Astrocyte of the spinal cord (primary cell): ENCODE data around the gene LBH.
A peak's percentile ranks its signal among the peaks of the same experiment; 100 is the strongest.

Source experiments
- DNase-seq: peaks from one replicate; pipeline ENCODE4 v3.0.0; 2011; ENCODE audit warnings: low read depth, low spot score
- H3K4me3 ChIP-seq: 2 replicates; pipeline ENCODE4 v1.5.1; 2011; ENCODE audit warnings: low read depth, mild to moderate bottlenecking, low read length, moderate library complexity
- in situ Hi-C: cut with HindIII; loops from 2 replicates; pipeline ENCODE4 v1.10.0; 2017; ENCODE audit warnings: low sequenced_read_pairs
- TF ChIP-seq, protein P1 (sequence below): IDR thresholded peaks from 2 replicates; pipeline ENCODE4 v1.5.1; 2012; ENCODE audit warnings: low read depth, mild to moderate bottlenecking, low read length, inconsistent platforms

The LBH gene

DNA sequence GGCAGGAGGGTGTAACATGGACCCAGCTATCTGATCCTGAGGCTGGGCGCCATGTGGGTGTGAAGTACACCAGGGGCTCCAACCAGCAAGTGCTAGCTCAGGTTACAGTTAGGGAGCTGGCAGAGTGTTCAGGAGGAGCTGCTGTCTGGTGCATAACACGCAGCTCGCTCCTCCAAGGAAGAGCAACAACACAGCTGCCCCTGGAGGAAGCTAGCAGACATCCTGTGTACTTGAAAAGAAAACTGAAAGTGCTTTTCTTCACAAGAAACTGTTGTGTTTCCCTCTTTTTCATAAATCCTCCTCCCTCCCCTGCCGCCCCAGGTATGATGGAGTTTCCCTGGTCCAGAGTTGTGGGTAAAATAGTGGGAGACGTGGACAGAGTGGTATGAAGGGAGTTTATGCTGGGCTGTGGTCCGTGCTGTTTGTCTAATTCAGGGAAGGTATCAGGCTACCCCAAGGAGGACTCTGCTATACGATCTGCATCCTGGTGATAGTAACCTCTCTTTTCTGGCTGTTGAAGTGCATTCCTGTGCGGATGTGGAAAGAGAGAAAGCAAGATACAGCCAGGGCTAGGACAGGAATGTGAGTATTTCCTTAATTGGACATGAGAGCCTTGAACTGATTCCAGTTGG is 6.1 kb upstream of the LBH start:
- TF ChIP-seq, protein P1, sequence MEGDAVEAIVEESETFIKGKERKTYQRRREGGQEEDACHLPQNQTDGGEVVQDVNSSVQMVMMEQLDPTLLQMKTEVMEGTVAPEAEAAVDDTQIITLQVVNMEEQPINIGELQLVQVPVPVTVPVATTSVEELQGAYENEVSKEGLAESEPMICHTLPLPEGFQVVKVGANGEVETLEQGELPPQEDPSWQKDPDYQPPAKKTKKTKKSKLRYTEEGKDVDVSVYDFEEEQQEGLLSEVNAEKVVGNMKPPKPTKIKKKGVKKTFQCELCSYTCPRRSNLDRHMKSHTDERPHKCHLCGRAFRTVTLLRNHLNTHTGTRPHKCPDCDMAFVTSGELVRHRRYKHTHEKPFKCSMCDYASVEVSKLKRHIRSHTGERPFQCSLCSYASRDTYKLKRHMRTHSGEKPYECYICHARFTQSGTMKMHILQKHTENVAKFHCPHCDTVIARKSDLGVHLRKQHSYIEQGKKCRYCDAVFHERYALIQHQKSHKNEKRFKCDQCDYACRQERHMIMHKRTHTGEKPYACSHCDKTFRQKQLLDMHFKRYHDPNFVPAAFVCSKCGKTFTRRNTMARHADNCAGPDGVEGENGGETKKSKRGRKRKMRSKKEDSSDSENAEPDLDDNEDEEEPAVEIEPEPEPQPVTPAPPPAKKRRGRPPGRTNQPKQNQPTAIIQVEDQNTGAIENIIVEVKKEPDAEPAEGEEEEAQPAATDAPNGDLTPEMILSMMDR = no peak
- in situ Hi-C loops = no loop called here
- peak overlapping the region; percentile 1 for H3K4me3 ChIP-seq
- DNase-seq = peak; percentile 65

DNA sequence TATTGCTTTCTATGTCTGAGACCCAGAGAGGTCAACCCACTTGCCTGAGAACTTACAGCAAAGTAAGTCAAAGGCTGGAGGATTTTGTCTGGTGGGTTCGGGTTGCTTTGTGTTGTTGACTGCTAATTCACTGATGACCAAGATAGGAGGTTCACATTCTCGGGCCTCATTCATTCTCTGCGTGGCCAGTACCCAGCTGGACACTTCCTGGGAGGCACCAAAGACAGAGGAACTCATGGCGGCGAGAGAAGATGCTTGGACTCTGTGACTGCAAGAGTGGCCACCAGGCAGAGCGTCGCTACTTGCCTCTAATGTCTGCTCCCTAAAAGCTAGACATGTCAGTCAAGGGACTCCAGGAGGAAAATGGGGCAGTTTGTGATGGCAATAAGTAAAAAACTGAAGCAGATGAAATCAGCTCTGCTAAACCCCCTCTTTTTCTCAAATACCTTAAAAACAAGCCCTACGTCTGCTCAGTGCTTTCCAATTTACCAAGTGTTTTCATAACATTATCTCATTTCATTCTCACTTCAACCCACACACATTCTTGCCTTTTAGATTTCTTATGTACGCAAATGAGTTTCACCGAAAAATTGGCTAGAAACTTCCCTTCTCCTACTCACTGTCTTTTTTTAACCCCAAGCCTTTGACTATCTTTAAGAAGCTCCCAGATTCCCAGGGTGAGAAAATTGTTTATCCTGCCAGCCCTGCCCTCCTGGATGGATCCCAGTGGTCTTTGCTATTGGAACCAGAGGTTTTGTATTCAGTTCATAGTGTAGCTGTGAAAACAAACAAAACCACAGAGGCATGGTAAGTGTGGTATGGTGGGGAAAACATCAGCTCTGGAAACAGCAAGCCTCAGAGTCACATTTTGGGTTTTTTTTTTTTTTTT is 4.9 kb upstream of the LBH start:
- in situ Hi-C loops = no loop called here
- TF ChIP-seq, protein P1 = no peak
- DNase-seq = peak; percentile 48
- H3K4me3 ChIP-seq = no peak overlapping the region

DNA sequence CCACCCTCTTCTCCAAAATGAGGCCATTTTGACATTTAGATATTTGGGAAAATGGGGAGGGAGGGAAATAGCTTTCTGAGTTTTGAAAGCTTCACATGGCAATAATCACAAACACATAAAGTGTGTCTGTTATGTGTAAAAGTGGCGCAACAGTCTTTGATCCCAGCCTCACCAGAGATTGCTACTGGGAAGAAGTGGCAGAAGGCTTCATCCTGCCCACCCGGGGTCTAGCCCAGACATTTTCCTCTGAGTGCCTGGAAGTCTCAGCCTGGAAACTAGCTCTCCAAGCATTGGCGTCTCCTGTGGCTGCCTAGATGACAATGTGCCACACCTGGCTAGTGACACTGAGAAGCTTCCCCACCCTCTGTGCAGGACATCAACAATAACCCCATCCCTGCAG is 1.7 kb upstream of the LBH start:
- TF ChIP-seq, protein P1 = no peak
- in situ Hi-C loops = no loop called here
- no peak for DNase-seq
- no peak overlapping the region for H3K4me3 ChIP-seq

DNA sequence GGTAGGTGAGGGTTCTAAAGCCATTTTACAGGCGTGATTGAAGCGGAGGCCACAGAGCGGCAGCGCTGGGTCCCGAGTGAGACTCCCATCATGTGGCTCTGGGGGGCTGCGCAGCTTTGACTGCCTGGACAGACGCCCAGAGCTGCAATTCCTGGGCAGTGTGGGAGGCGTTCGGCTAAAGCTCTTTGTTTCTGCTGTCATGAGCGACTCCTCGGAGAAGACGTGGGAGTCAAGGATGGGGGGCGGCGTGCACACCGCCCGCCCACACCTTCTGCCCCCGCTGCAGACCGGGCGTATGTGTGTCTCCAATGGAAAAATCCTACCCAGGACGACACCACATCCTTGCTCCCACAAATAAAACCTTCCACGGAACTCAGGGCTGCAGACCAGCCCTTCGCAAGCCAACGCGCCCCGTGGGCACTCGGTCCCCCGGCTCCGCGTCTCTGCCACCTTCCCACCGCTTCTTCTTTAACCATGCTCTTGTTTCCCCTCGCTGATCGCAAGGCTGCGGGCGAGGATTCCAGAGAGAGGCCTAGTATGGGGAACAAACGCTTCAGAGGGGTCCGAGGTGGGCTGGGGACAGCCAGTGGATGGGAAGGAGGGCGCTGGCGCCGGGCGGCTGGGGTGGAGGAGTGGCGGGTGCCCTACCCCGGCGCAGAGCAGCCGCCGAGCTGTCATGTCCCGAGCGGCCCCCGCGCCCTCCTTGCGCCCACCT is 680 bp upstream of the LBH start:
- in situ Hi-C loops = no loop called here
- TF ChIP-seq, protein P1 = no peak
- DNase-seq = peak; percentile 32
- H3K4me3 ChIP-seq = peak overlapping the region; percentile 61

DNA sequence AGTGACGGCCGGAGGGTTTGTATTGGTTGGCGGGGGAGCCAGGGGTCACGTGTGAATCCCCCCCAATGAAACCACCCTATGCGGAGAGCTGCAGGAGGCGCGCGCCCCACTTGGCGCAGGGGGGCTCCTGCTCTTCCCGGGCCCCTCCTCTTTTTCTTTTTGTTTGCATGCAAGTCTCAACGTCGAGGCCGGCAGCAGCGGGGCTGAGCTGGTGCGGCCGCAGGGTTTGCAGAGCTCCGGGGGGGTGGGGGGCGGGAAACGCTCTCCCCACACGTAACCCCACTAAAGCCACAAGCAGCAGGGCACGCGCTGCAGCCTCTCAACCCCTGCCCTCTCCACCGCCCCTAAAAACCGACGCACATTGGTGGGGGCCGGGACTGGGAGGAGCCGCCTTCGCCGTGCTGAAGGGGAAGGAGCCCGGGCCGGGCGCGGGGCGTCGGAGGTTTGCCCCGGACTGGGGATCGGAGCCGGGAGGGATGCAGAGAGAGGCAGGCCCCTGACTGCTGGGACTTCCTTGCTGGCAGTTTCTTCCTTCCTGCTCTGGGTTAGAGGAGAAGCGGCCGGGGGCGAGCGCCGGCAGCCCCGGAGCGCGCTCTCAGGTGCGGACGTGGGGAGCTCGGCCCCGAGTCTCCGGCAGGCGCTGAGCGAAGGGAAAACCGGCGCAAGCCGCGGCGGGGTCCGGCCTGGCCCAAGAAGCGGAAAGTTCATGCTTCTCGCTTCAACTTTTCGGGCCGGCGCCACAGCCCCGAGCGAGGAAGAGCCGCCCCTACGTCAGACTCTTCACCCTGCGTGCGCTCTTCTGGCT is 864 bp downstream of the LBH start:
- peak; percentile 31 for DNase-seq
- TF ChIP-seq, protein P1 = no peak
- in situ Hi-C loops = no loop called here
- H3K4me3 ChIP-seq = peak overlapping the region; percentile 61

DNA sequence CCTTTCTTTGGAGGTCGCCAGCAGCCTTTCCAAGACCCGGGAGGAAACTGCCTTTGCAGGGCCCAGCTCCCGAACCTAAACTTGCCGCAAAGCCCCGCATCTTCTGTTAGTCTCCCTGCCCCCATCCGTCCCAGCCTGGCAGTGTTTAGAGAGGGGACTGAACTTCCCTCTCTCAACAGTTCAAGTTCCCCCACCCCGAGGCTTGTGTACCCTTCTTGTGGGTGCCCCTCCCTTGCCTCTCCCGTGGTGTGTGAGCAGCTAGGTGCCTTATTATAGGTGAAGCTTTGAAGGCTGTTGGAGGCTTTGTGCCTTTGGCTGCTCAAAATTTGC is 1.4 kb downstream of the LBH start:
- DNase-seq = no peak

More for the DNA sequence above, 1.4 kb downstream of the LBH start:
- H3K4me3 ChIP-seq = peak overlapping the region; percentile 61
- TF ChIP-seq, protein P1 = no peak
- in situ Hi-C loops = no loop called here
